ENCODE results near the gene CEMIP2.

CEMIP2 gene

GRCh38 chr9:71652480-71652879 is 115.8 kb downstream of the CEMIP2 start:
- POLR2A ChIA-PET, result no interaction called here
- DNase-seq (ENCODE audit: extremely low spot score), result no peak
- no peak for TF ChIP-seq CTCF (IDR thresholded peaks at IDR 0.05; ENCODE audit: control extremely low read depth, extremely low read depth, low read depth, missing control alignments)
- CTCF ChIA-PET, result no interaction called here

GRCh38 chr9:71648453-71648852 is 119.9 kb downstream of the CEMIP2 start:
- POLR2A ChIA-PET, result no interaction called here
- TF ChIP-seq CTCF (IDR thresholded peaks at IDR 0.05; ENCODE audit: control extremely low read depth, extremely low read depth, low read depth, missing control alignments), result no peak
- DNase-seq (ENCODE audit: extremely low spot score), result no peak
- CTCF ChIA-PET, result interaction anchor here (2.6 kb wide), 1 partner anchor 12 kb away, joined by 8 read pairs; no protein-coding TSS in a partner anchor

- no peak for DNase-seq (ENCODE audit: extremely low spot score)
- POLR2A ChIA-PET, result no interaction called here
- CTCF ChIA-PET, result interaction anchor here (1.6 to 2.6 kb wide), 2 partner anchors 8 to 13 kb away, joined by 4 to 8 read pairs; no protein-coding TSS in a partner anchor
- TF ChIP-seq CTCF (IDR thresholded peaks at IDR 0.05; ENCODE audit: control extremely low read depth, extremely low read depth, low read depth, missing control alignments), result no peak
Measured at GRCh38 chr9:71647094-71647591, 121.2 kb downstream of the CEMIP2 start.

- POLR2A ChIA-PET, result no interaction called here
- TF ChIP-seq CTCF (IDR thresholded peaks at IDR 0.05; ENCODE audit: control extremely low read depth, extremely low read depth, low read depth, missing control alignments), result no peak
- CTCF ChIA-PET, result no interaction called here
Measured at GRCh38 chr9:71646131-71646530, 122.2 kb downstream of the CEMIP2 start.

GRCh38 chr9:71644819-71645362 is 123.4 kb downstream of the CEMIP2 start:
- no peak for TF ChIP-seq CTCF (IDR thresholded peaks at IDR 0.05; ENCODE audit: control extremely low read depth, extremely low read depth, low read depth, missing control alignments)
- POLR2A ChIA-PET, result no interaction called here

More at GRCh38 chr9:71646131-71646530, 122.2 kb downstream of the CEMIP2 start:
- DNase-seq (ENCODE audit: extremely low spot score), result no peak

GRCh38 chr9:71643330-71643729 is 125.0 kb downstream of the CEMIP2 start:
- POLR2A ChIA-PET, result no interaction called here
- TF ChIP-seq CTCF (IDR thresholded peaks at IDR 0.05; ENCODE audit: control extremely low read depth, extremely low read depth, low read depth, missing control alignments), result no peak
- DNase-seq (ENCODE audit: extremely low spot score), result no peak
- CTCF ChIA-PET, result interaction anchor here (1.2 kb wide), 1 partner anchor 15 kb away, joined by 3 read pairs; no protein-coding TSS in a partner anchor

More at GRCh38 chr9:71644819-71645362, 123.4 kb downstream of the CEMIP2 start:
- no peak for DNase-seq (ENCODE audit: extremely low spot score)
- CTCF ChIA-PET, result no interaction called here
